Germinal center (tissue), 1 donor: ENCODE results near the gene POU2F2.
"Not testable (repeated sequence)": the region's sequence is repeated elsewhere in the genome, so short reads cannot be mapped to it uniquely, and the experiment has no call there.

ENCODE experiments used
- DNase-seq: peaks from one replicate; pipeline ENCODE4 v3.0.0; 2012; ENCODE audit warnings: mixed read lengths, low spot score

The POU2F2 gene

DNA sequence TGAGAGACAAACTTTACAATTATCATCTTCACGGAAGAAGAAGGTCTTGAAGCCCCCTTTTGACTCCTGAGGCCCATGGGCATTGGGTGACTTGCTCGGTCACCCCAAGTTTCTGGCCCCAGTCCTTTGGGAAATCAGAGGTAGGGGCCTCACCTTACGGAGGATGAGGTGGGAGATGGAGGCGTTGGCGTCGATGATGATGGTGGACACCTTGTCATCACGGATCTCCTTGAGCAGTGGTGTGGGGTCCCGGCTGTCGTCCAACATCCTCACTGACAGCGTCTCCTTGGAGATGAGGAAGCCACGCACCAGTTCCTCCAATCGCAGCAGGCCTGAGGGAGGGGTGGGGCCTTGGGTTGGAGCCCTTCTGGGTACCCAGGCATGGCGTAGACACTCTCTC lies 73.0 kb downstream of the POU2F2 start:
- DNase-seq = no peak

DNA sequence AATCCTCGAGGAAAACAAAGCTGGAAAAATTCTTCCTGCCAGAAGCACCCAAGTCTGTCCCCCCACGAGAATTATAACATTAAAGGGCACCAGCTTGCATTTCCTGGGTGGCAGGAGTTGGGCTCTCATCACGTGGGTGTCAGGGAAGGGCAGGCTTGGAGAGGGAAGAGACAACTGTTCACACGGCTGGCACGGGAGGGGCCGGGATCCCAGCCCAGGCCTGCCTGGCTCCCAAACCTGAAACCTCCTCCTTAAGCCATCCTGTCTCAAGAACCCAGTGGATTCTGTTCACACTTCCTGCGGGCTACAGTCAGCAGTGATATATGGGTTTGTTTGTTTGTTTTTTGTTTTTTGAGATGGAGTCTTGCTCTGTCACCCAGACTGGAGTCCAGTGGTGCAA lies 74.4 kb downstream of the POU2F2 start:
- DNase-seq = no peak

DNA sequence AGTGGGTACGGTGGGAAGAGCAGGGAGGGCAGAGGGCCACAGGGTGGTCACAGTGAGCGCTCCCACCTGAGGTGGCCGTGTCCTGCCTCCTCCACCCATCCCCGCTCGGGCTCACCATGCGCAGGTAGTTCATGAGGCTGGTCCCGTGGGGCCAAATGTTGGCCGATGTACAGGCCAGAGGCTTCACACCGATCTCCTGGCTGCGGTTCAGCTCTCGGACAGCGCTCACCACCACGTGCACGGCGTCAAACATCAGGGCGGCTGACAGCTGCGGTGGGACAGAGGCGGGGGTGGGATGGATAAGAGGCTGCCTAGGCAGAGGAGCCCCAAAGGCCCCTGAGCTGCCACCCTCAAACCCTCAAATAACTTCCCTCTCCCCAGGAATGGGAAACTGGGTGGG lies 78.0 kb downstream of the POU2F2 start:
- DNase-seq = no peak

- DNase-seq = no peak
Observed at GRCh38 chr19:42053037-42053935, 79.0 kb downstream of the POU2F2 start.

DNA sequence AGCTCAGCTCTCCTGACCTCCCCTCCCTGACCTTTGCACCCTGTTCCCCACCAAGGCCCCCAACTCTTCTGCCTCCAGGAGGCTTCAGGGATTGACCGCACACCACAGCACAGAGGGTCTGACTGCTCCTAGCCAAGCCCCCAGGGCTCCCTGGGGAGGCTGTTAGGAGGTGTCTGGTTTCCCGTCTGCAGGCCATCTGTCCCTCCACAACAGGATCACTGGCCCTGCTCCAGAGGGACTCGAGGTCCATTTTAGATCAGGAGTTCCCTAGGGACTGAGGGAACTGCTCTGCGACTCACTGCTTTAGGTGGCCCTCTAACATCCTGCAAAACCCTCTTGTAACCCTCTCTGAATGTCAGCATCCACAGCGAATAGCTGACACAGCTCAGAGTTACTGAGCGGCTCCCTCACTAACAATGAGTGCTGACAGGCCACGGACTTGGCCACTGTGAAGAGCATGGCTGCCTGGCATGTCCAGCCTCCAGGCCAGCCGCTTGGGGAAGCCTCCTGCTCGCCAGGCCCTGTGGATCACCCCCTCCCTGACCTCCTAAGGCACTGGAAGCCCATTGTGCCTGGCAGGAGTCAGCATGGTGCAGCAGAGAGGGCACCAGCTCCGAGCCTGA lies 79.9 kb downstream of the POU2F2 start:
- DNase-seq = no peak

- no peak for DNase-seq
Observed at GRCh38 chr19:42051166-42052115, 80.8 kb downstream of the POU2F2 start.

DNA sequence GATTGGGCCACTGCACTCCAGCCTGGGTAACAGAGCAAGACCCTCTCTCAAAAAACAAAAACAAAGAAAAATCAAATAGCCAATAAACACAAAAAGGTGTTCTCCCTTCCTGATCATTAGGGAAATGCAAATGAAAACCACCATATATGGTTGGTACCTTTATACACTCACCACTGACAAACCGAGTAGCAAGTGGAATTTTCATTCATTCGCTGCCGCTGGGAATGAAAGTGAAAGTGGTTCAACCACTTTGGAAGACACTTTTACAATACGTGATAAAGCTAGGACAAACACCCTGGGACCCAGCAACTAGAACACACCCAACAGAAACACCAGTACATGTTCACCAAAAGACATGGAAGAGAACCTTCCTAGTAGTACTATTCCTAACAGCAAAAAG lies 83.3 kb downstream of the POU2F2 start:
- DNase-seq = no peak

DNA sequence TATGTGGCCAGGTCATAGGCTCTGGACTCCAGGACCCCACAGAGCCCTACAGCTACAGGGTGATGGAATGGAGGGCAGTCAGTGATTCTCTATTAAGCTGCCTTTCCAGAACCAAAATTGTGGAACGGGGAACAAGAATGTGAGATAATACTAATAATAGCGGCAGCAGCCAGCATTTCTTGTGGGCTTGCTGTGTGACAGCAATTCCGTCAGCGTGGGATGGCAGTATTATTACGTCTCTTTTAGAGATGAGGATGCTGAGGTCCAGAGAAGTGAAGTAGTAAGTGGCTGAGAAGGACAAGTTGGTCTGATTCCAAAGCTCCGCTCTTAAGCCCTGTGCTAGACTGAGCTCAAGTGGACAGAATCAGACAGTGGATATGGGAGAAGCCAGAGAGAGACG lies 86.7 kb downstream of the POU2F2 start:
- DNase-seq = no peak

DNA sequence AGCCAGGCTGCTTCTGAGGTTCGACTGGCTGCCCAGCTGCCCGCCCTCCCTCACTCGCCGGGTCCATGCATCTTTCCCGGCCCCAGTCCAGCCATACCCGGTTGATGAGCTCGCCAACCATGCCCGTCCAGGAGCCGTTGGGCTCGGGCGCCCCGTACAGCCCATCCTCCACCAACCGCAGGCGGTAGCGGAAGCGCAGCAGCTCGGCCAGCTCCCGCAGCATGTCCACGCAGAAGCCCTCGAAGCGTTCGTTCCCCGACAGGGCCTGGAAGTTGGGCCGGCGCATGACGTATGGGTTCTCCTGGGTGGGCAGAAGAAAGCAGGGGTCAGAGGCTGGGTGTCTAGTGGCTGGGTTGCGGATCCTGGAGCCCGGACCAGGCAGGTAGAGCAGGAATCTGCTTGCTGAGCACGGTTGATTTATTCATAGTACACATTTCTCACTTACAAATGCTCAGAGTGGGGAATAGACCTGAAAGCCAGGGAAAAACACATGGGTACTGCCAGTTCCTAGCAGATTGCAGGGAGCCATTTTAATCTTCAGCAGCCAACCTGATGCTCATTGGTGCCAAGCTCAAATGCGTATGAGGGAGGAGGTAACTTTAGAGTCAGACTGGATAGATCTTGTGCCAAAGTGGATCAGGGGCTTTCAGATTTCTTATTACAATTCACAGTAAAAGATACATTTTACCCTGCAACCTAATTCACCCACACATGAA lies 89.6 kb downstream of the POU2F2 start:
- no peak for DNase-seq

DNA sequence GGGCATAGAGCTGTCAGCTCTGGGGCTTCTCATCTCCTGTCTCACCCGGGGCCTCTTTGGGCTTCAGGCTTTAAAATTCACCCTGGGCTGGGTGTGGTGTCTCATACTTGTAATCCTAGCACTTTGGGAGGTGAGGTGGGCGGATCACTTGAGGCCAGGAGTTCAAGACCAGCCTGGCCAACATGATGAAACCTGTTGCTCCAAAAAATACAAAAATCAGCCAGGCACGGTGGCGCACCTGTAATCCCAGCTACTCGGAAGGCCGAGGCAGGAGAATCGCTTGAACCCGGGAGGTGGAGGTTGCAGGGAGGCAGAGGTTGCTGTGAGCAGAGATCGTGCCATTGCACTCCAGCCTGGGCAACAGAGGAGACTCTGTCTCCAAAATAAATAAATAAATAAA lies 91.8 kb downstream of the POU2F2 start:
- DNase-seq = not testable (repeated sequence)

DNA sequence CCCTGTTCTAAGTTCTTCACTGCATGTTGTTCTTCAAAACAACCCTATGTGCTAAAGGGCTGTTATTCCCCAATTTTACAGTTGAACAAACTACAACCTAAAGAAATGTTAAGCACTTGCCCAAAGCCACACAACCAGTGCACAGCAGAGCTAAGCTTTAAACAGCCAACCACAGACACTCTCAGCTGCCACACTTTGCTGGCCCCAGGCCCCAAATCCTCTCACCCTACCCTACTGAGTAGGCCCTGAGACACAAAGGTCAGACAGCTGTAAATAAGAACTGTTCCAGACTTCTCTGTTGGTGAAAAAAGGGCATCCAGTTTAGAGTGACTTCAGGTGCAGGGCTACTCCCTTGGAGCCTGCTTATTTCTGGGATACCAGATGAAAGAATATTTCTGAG lies 92.2 kb downstream of the POU2F2 start:
- DNase-seq = no peak

DNA sequence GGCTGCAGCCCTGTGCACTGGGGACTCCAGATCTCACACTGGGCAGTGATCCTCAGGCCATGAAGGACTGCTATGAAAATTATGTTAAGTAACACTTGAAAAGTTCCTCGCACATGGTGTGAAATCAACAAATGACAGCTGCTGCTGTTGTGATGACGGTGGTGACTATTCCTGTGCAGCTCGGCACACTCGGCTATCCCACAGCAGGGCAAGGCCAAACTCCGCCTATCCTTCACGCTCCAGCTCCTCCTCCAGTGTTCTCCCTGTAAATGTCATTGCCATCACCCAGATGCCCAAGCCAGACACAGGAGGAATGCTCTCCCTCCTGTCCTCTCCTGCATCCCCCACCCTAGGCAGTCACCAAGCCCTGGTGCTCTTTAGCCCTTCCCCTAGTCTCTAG lies 93.6 kb downstream of the POU2F2 start:
- no peak for DNase-seq

DNA sequence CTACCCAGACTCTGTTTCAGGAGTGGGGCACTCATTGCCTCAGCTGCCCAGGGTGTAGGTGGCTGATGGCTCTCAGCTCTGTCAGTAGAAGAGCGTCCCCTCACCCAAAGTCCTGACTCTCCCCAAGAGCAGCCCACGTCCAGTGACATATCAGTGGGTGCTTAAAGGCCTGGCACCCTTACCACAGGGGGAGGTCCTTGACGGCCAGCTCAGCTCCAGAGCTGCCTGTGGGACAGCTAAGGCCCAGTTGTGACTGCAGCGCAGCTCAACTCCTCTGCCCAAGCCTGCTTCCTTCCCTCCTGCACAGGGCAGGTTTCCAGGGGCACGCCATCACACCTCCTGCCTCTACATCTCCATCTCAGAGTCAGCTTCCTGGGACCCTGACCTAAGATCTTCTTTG lies 94.6 kb downstream of the POU2F2 start:
- no peak for DNase-seq
